Measurements from ENCODE around the gene CCDC121.

GRCh38 chr2:27613985-27614384, 14.8 kb downstream of the CCDC121 start:
- TF ChIP-seq CTCF (IDR thresholded peaks at IDR 0.05; ENCODE audit: low read length) (no peak), EZH2 (IDR thresholded peaks at IDR 0.05; ENCODE audit: borderline replicate concordance, low read length) (no peak)

All from OCI-LY1 (cell line).